ENCODE measurements around the gene ILDR1. TPM values are rescaled to one million over a fixed set of nuclear protein-coding genes. Genes with fewer than 3 reads are reported as not detected.

Gene ILDR1
- total RNA-seq, 2 experiments from 2014 or later: not detected

DNA sequence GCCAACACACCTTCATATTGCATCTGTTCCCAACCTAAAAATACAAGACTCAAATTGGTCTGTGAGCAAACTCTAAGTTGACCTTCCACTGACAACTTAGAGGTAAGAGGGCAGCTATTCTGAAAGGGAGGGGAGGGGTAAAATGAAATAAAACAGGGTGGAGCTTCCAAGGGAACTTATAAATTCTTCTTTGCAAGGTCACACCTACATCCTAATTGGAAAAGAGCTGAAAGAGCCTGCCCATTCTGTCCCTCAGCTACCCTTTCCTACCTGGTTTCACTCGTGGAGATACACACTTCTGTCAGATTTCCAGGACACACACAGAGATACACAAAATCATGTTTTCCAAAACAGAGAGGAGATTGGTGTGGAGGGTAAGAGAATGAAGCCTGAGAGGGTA lies 1.0 kb downstream of the ILDR1 start:
- Mint-ChIP-seq H3K4me3 (no peak overlapping the region), H3K4me1 (ENCODE audit: low read depth) (no peaks in the 10 kb centered on the region), H3K27me3 (peaks cover 40% of the 10 kb centered on the region), H3K9me3 (no peaks in the 10 kb centered on the region), H3K27ac (no peak overlapping the region), H3K36me3 (ENCODE audit: low read depth) (no peaks in the 10 kb centered on the region)
- intact Hi-C loops (cut with micrococcal nuclease): no loop called here
- ATAC-seq (no peak), DNase-seq (no peak)
- CTCF ChIA-PET: interaction anchor here (1.5 kb wide), 1 partner anchor 10 kb away, joined by 6 read pairs; no protein-coding TSS in a partner anchor
- TF ChIP-seq, protein P1, sequence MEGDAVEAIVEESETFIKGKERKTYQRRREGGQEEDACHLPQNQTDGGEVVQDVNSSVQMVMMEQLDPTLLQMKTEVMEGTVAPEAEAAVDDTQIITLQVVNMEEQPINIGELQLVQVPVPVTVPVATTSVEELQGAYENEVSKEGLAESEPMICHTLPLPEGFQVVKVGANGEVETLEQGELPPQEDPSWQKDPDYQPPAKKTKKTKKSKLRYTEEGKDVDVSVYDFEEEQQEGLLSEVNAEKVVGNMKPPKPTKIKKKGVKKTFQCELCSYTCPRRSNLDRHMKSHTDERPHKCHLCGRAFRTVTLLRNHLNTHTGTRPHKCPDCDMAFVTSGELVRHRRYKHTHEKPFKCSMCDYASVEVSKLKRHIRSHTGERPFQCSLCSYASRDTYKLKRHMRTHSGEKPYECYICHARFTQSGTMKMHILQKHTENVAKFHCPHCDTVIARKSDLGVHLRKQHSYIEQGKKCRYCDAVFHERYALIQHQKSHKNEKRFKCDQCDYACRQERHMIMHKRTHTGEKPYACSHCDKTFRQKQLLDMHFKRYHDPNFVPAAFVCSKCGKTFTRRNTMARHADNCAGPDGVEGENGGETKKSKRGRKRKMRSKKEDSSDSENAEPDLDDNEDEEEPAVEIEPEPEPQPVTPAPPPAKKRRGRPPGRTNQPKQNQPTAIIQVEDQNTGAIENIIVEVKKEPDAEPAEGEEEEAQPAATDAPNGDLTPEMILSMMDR (IDR thresholded peaks at IDR 0.05): no peak
- POLR2A ChIA-PET: interaction anchor here (0.6 kb wide), 1 partner anchor 84 kb away, joined by 3 read pairs; no protein-coding TSS in a partner anchor

DNA sequence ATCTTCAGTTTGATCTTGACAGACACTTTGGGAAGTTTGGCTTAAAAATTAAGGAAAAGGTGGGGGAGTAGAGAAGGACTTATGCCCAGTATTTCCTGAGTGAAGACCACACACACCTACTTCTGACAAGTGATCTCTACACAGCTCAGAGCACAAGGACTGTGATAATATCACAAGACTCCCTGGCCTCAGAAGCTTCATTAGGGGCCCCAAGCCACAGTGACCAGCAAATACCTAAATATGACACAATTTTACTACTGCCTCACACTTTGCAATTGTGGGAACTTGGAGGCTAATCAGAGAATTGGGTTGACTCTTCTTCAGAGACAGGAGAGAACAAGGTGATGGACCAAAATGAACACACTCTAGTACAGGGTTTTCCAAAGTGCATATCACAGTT lies 2.6 kb downstream of the ILDR1 start:
- Mint-ChIP-seq H3K27me3 (peaks cover 46% of the 10 kb centered on the region), H3K4me3 (no peak overlapping the region), H3K36me3 (ENCODE audit: low read depth) (no peaks in the 10 kb centered on the region), H3K9me3 (no peaks in the 10 kb centered on the region), H3K4me1 (ENCODE audit: low read depth) (no peaks in the 10 kb centered on the region), H3K27ac (no peak overlapping the region)
- ATAC-seq (no peak), DNase-seq (no peak)
- TF ChIP-seq, protein P1 (IDR thresholded peaks at IDR 0.05): no peak
- POLR2A ChIA-PET: interaction anchor here (0.7 kb wide), 2 partner anchors 8 to 18 kb away, joined by 3 read pairs; no protein-coding TSS in a partner anchor
- intact Hi-C loops (cut with micrococcal nuclease): no loop called here
- CTCF ChIA-PET: interaction anchor here (1.5 kb wide), 1 partner anchor 8 kb away, joined by 6 read pairs; no protein-coding TSS in a partner anchor

DNA sequence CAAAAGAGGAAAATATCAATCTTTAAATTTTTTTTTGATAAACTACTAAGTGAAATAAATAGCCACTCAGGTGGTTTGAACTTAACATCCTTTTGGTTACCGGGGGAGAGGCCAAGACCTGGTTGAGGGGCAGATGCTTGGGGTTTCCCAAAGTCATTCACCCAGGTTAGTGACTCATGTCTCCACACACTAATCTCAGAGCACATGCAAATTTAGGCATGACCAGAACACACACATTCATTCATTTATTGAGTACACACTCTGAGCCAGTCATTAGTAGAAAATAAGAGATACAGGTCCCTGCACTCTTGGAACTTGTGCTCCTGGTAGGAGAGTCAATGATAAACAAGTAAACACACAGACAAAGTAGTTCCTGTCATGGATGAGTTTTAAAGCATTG lies 7.3 kb downstream of the ILDR1 start:
- Mint-ChIP-seq H3K27me3 (peaks cover 34% of the 10 kb centered on the region), H3K27ac (no peak overlapping the region), H3K4me3 (no peak overlapping the region), H3K36me3 (ENCODE audit: low read depth) (no peaks in the 10 kb centered on the region), H3K4me1 (ENCODE audit: low read depth) (no peaks in the 10 kb centered on the region), H3K9me3 (no peaks in the 10 kb centered on the region)
- peak; percentile 95 for ATAC-seq
- TF ChIP-seq, protein P1 (IDR thresholded peaks at IDR 0.05): no peak
- intact Hi-C loops (cut with micrococcal nuclease): no loop called here
- peak; percentile 50 for DNase-seq
- ChIA-PET POLR2A (no interaction called here), CTCF (no interaction called here)

DNA sequence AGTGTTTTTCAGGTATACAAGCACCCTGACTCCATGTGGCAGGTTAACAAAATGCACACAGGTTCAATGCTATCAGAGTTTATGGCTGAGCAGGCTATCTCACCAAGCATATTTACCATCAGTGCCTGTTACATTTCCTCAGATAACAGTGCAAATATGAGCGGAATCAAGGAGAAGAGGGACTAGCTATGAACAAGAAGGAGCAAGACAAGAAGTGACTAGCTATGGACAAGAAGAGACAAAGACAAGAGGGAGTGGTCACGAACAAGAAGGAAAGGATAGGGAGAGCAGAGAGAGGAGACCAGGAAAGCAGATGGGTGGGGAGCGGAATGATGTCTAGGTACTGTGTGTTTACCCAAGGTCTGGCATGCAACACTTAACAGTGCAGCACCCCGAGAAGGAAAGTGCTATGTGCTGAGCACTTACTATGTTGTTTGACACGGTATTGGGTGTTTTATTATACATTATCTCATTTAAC lies 8.6 kb downstream of the ILDR1 start:
- ATAC-seq: no peak
- H3K4me1 Mint-ChIP-seq (ENCODE audit: low read depth): no peaks in the 10 kb centered on the region
- no peak overlapping the region for H3K4me3 Mint-ChIP-seq
- ChIA-PET CTCF (no interaction called here), POLR2A (interaction anchor here (1.0 kb wide), 1 partner anchor 13 kb away, joined by 3 read pairs; no protein-coding TSS in a partner anchor)
- no peak overlapping the region for H3K27ac Mint-ChIP-seq
- H3K9me3 Mint-ChIP-seq: no peaks in the 10 kb centered on the region
- H3K27me3 Mint-ChIP-seq: peaks cover 24% of the 10 kb centered on the region
- TF ChIP-seq, protein P1 (IDR thresholded peaks at IDR 0.05): no peak
- intact Hi-C loops (cut with micrococcal nuclease): no loop called here
- no peak for DNase-seq
- H3K36me3 Mint-ChIP-seq (ENCODE audit: low read depth): no peaks in the 10 kb centered on the region

DNA sequence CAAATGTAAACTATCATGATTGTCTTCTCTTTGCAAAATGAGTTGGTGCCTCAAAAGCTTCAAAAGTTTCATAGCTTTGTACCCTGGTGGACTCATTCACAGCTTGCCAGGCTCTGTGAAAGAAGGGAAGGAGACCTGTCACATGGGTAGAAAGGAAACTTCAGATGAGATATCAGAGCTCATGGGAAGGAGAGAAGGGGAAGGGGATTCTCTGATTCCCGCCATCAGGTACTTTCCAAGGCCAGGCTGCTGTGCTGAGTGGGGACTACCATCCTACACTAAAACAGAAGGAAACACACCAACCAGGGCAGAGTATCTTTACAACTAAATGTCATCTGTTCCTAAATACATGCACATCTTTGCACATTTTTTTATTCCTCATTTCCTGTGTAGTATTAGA lies 9.2 kb downstream of the ILDR1 start:
- H3K36me3 Mint-ChIP-seq (ENCODE audit: low read depth): no peaks in the 10 kb centered on the region
- TF ChIP-seq, protein P1 (IDR thresholded peaks at IDR 0.05): no peak
- DNase-seq (no peak), ATAC-seq (no peak)
- H3K27ac Mint-ChIP-seq: no peak overlapping the region
- H3K4me1 Mint-ChIP-seq (ENCODE audit: low read depth): no peaks in the 10 kb centered on the region
- CTCF ChIA-PET: interaction anchor here (0.6 to 1.4 kb wide), 3 partner anchors 10 to 337 kb away, joined by 3 to 4 read pairs (median 3); no protein-coding TSS in a partner anchor
- peaks cover 21% of the 10 kb centered on the region for H3K27me3 Mint-ChIP-seq
- intact Hi-C loops (cut with micrococcal nuclease): no loop called here
- no peak overlapping the region for H3K4me3 Mint-ChIP-seq
- POLR2A ChIA-PET: no interaction called here
- no peaks in the 10 kb centered on the region for H3K9me3 Mint-ChIP-seq

All from activated CD8-positive, alpha-beta T cell treated with anti-CD3 and anti-CD28 coated beads for 36 hours (primary cell).